HepG2 (cell line): Measurements from ENCODE around the gene GRK5. TPM values are rescaled to one million over a fixed set of nuclear protein-coding genes. Genes with fewer than 3 reads are reported as not detected.

ENCODE experiments used
- ATAC-seq: fragments of 200-7000 bp; cut with Tn5 transposase; 3 replicates; pipeline ENCODE4 v1.9.1; 2020; ENCODE audit warnings: mild to moderate bottlenecking, moderate library complexity
- BruUV-seq: library from RNA; stranded (reverse); fragments of 400-500 nt; replicated peaks from 2 replicates; lab custom pipeline; 2021; lab: Mats Ljungman, UMichigan
- CTCF ChIA-PET: fragments of 300-600 bp; formaldehyde crosslinking; extraction: SDS; loops from one replicate; lab custom pipeline; 2021; ENCODE audit warnings: low total read pairs, inconsistent platforms, low intra/inter-chr PET ratio; lab: Yijun Ruan, JAX
- POLR2A ChIA-PET: fragments of 350-600 bp; sonication (Branson Sonifier 250); formaldehyde crosslinking; loops from one replicate; lab custom pipeline; 2020; ENCODE audit warnings: antibody characterized with exemption, inconsistent platforms; lab: Yijun Ruan, JAX
- DNase-seq: peaks from one replicate; pipeline ENCODE4 v3.0.0-alpha.2; 2015; ENCODE audit warnings: low spot score
- FAIRE-seq: peaks from 3 replicates; lab custom pipeline; 2011; peaks lifted over from hg19 to GRCh38; lab: Jason Lieb, UNC
- H2AFZ ChIP-seq: one replicate; pipeline ENCODE4 v1.6.1; 2011; ENCODE audit warnings: low read length, inconsistent platforms
- H3K27ac ChIP-seq: fragments of 300-600 bp; 3 replicates; pipeline ENCODE4 v1.8.0; 2011; ENCODE audit warnings: mixed run types, mild to moderate bottlenecking, mixed read lengths, low read length, inconsistent platforms; ENCODE audit not compliant: insufficient read depth; ENCODE audit errors: extremely low read length
- H3K27me3 ChIP-seq, 2 experiments: fragments of 200-600 bp in 1 of 2; 2 replicates in 1 of 2; 3 replicates in 1 of 2; pipeline versions ENCODE4 v1.6.0 to v1.8.0; 2011; ENCODE audit warnings: low read length in 2 of 2, mild to moderate bottlenecking in 2 of 2, moderate library complexity in 2 of 2, inconsistent platforms in 1 of 2; ENCODE audit not compliant: insufficient read depth in 2 of 2, control insufficient read depth in 1 of 2
- H3K36me3 ChIP-seq, 2 experiments: fragments of 200-600 bp in 1 of 2; replicated peaks in 1 of 2; 2 replicates in 1 of 2; 3 replicates in 1 of 2; pipeline versions ENCODE4 v1.5.1 to v1.8.0; 2011; ENCODE audit warnings: low read length in 2 of 2, inconsistent platforms in 1 of 2; ENCODE audit not compliant: insufficient read depth in 2 of 2, control insufficient read depth in 1 of 2
- H3K4me1 ChIP-seq: 2 replicates; pipeline ENCODE4 v1.5.1; 2012; ENCODE audit warnings: low read length, inconsistent platforms; ENCODE audit not compliant: insufficient read depth
- H3K4me2 ChIP-seq: 2 replicates; pipeline ENCODE4 v1.6.0; 2011; ENCODE audit warnings: low read depth, low read length, inconsistent platforms
- H3K4me3 ChIP-seq, 3 experiments: fragments of 200-600 bp in 1 of 3; sonication (generic), shearing (Covaris generic) in 1 of 3; replicated peaks in 1 of 3; 2 replicates each; pipeline ENCODE4 v1.5.1; 2011 to 2016; ENCODE audit warnings: low read length in 3 of 3, inconsistent platforms in 2 of 3, low read depth in 2 of 3, mild to moderate bottlenecking in 2 of 3, control low read depth in 1 of 3, mixed read lengths in 1 of 3; ENCODE audit not compliant: insufficient read depth in 1 of 3
- H3K79me2 ChIP-seq: one replicate; pipeline ENCODE4 v1.6.1; 2011; ENCODE audit warnings: low read length, inconsistent platforms; ENCODE audit not compliant: insufficient read depth
- H3K9ac ChIP-seq: 2 replicates; pipeline ENCODE4 v1.6.0; 2011; ENCODE audit warnings: mild to moderate bottlenecking, low read depth, low read length, inconsistent platforms; ENCODE audit not compliant: insufficient read depth
- H3K9me3 ChIP-seq: 2 replicates; pipeline ENCODE4 v1.5.1; 2012; ENCODE audit warnings: mild to moderate bottlenecking, low read length
- H4K20me1 ChIP-seq: 2 replicates; pipeline ENCODE4 v1.6.0; 2011; ENCODE audit warnings: inconsistent platforms, mild to moderate bottlenecking, low read length, moderate library complexity; ENCODE audit not compliant: insufficient read depth
- CENPX ChIP-seq: sonication (generic); formaldehyde crosslinking; IDR thresholded peaks from 2 replicates; pipeline ENCODE4 v1.9.0; 2021; ENCODE audit warnings: mild to moderate bottlenecking, missing genetic modification reagents, moderate library complexity
- FOXA1 ChIP-seq, 2 experiments: fragments of 450-650 bp in 1 of 2; sonication (generic) in 1 of 2; formaldehyde crosslinking in 1 of 2; IDR thresholded peaks; 2 replicates each; pipeline versions ENCODE4 v1.4.0 to v1.6.1; 2016 to 2020; ENCODE audit warnings: missing genetic modification reagents in 1 of 2
- MATR3 ChIP-seq: sonication (generic); formaldehyde crosslinking; IDR thresholded peaks from 2 replicates; pipeline ENCODE4 v1.4.0; 2020; ENCODE audit warnings: missing genetic modification reagents
- MXD1 ChIP-seq: sonication (generic); formaldehyde crosslinking; IDR thresholded peaks from 2 replicates; pipeline ENCODE4 v1.4.0; 2020; ENCODE audit warnings: mild to moderate bottlenecking, missing genetic modification reagents
- PAWR ChIP-seq: sonication (generic); formaldehyde crosslinking; IDR thresholded peaks from 2 replicates; pipeline ENCODE4 v1.4.0; 2020; ENCODE audit warnings: missing genetic modification reagents, mild to moderate bottlenecking, borderline replicate concordance
- ZFP91 ChIP-seq: sonication (generic); formaldehyde crosslinking; IDR thresholded peaks from 2 replicates; pipeline ENCODE4 v1.9.0; 2022; ENCODE audit warnings: missing genetic modification reagents, mild to moderate bottlenecking, borderline replicate concordance
- ZMYM2 ChIP-seq: sonication (generic); formaldehyde crosslinking; IDR thresholded peaks from 2 replicates; pipeline ENCODE4 v1.8.0; 2022; ENCODE audit warnings: mild to moderate bottlenecking, missing genetic modification reagents
- ZNF17 ChIP-seq: sonication (generic); formaldehyde crosslinking; IDR thresholded peaks from 2 replicates; pipeline ENCODE4 v1.5.0; 2020; ENCODE audit warnings: mild to moderate bottlenecking, missing genetic modification reagents
- ZSCAN22 ChIP-seq: sonication (generic); formaldehyde crosslinking; IDR thresholded peaks from 2 replicates; pipeline ENCODE4 v1.4.0; 2020; ENCODE audit warnings: mild to moderate bottlenecking, missing genetic modification reagents
- WGBS: methylation state at CpG from one replicate; pipeline ENCODE4 v1.1.6; 2017; ENCODE audit warnings: low lambda C conversion rate; 5-methylcytosine and 5-hydroxymethylcytosine counted together
- in situ Hi-C: cut with HindIII; loops from 2 replicates; pipeline ENCODE4 v1.10.0; 2017; ENCODE audit warnings: low pct_unique_long_range_greater_than_20kb; ENCODE audit not compliant: extremely low pct_ligation_motif_present
- intact Hi-C: fragments of 100-400 bp; cut with micrococcal nuclease; formaldehyde crosslinking; loops from one replicate; pipeline ENCODE4 v1.10.0; 2022; ENCODE audit not compliant: unreplicated experiment
- polyA plus RNA-seq, 8 experiments: library from polyadenylated mRNA; depleted of rRNA in 3 of 8; stranded (reverse) in 7 of 8; unstranded in 1 of 8; fragments of >200 nt; fragmentation: Illumina TruSeq in 4 of 8; extraction: Trizol in 4 of 8; gene quantifications; 2 replicates each; pipeline versions ENCODE4 v1.2.1 to v1.2.3, GENCODE V29; 2011 to 2016; ENCODE audit warnings: low read depth in 4 of 8, missing spikeins in 1 of 8, mixed read lengths in 1 of 8; ENCODE audit not compliant: insufficient read depth in 1 of 8
- total RNA-seq, 5 experiments: library from RNA; depleted of rRNA; stranded (reverse); fragments of >200 nt; fragmentation: Illumina TruSeq; extraction: Trizol; gene quantifications; 2 replicates each; pipeline ENCODE4 v1.2.3, GENCODE V29; 2016; ENCODE audit warnings: low read depth in 1 of 5

The GRK5 gene
- total and polyA plus RNA-seq, 2 of the 13 experiments (the other 11 are each of a cell fraction or from before 2014, with no cell fraction given), result 10.4 to 12.6 TPM

- ChIA-PET CTCF (no interaction called here), POLR2A (no interaction called here)
- ATAC-seq (no peak), DNase-seq (no peak), FAIRE-seq (no peak)
- intact Hi-C loops, result no loop called here
- no peak overlapping the region for H3K4me3 ChIP-seq
- H3K9ac ChIP-seq, result no peak overlapping the region
- in situ Hi-C loops, result no loop called here
- H3K27ac ChIP-seq, result no peak overlapping the region
- H3K4me1 ChIP-seq, result peaks cover 10% of the 10 kb centered on the region
- no peaks in the 10 kb centered on the region for H4K20me1 ChIP-seq
- no peak overlapping the region for H2AFZ ChIP-seq
- TF ChIP-seq PAWR (no peak), MXD1 (CRISPR knock-in tag) (no peak), CENPX (CRISPR knock-in tag) (no peak)
- H3K27me3 ChIP-seq, result no peaks in the 10 kb centered on the region; a peak in 1 of 5 replicates
- no peak overlapping the region for H3K4me2 ChIP-seq
- H3K9me3 ChIP-seq, result no peaks in the 10 kb centered on the region
- 93% methylated on average over 27 of the region's 28 CpGs for WGBS
- no TSS peak for BruUV-seq
- H3K36me3 ChIP-seq, result no peaks in the 10 kb centered on the region; a peak in 1 of 5 replicates
- H3K79me2 ChIP-seq, result no peaks in the 10 kb centered on the region
Observed at GRCh38 chr10:119457966-119458766, 250.8 kb downstream of the GRK5 start.

- no peaks in the 10 kb centered on the region for H3K79me2 ChIP-seq
- H4K20me1 ChIP-seq, result no peaks in the 10 kb centered on the region
- no peak overlapping the region for H3K27ac ChIP-seq
- TF ChIP-seq ZSCAN22 (CRISPR knock-in tag) (no peak), ZNF17 (CRISPR knock-in tag) (no peak), ZFP91 (CRISPR knock-in tag) (no peak), FOXA1 (IDR thresholded peaks at IDR 0.05) (no peak), FOXA1 (CRISPR knock-in tag; IDR thresholded peaks at IDR 0.05) (no peak), MATR3 (CRISPR knock-in tag) (no peak), ZMYM2 (CRISPR knock-in tag) (no peak)
- in situ Hi-C loops, result no loop called here
- H3K4me1 ChIP-seq, result peaks cover 12% of the 10 kb centered on the region
- H3K9ac ChIP-seq, result no peak overlapping the region
- H3K9me3 ChIP-seq, result no peaks in the 10 kb centered on the region
- no TSS peak for BruUV-seq
- 74% methylated on average over 11 of the region's 17 CpGs for WGBS
- ATAC-seq, result no peak
- no peak overlapping the region for H3K4me2 ChIP-seq
- DNase-seq, result no peak
- H3K36me3 ChIP-seq, result no peaks in the 10 kb centered on the region
- intact Hi-C loops, result no loop called here
- FAIRE-seq, result no peak
- H2AFZ ChIP-seq, result no peak overlapping the region
- CTCF ChIA-PET, result no interaction called here
- no peaks in the 10 kb centered on the region; a peak in 1 of 5 replicates for H3K27me3 ChIP-seq
- no peak overlapping the region for H3K4me3 ChIP-seq
- POLR2A ChIA-PET, result no interaction called here
Observed at GRCh38 chr10:119459681-119460340, 252.4 kb downstream of the GRK5 start.
